CD4-positive, alpha-beta T cell treated with Interleukin-15 for 1 hour (primary cell): Measurements from ENCODE around the gene OXER1.
"Not testable (repeated sequence)": the region's sequence is repeated elsewhere in the genome, so short reads cannot be mapped to it uniquely, and the experiment has no call there.

Source experiments
- DNase-seq: peaks from one replicate; pipeline ENCODE4 v3.0.0-alpha.2; 2020

The OXER1 gene

GRCh38 chr2:42747422-42747821 is 16.5 kb downstream of the OXER1 start:
- DNase-seq: no peak

GRCh38 chr2:42744545-42745082 is 19.3 kb downstream of the OXER1 start:
- DNase-seq: no peak

- DNase-seq: no peak
These were observed 20.3 kb downstream of the OXER1 start for GRCh38 chr2:42743659-42743990.

GRCh38 chr2:42742740-42743658 is 20.9 kb downstream of the OXER1 start:
- no peak for DNase-seq

GRCh38 chr2:42741140-42741539 is 22.8 kb downstream of the OXER1 start:
- no peak for DNase-seq

- DNase-seq: no peak
These were observed 27.2 kb downstream of the OXER1 start for GRCh38 chr2:42736598-42737322.

- DNase-seq: no peak
These were observed 30.1 kb downstream of the OXER1 start for GRCh38 chr2:42733852-42734251.

GRCh38 chr2:42731316-42731715 is 32.6 kb downstream of the OXER1 start:
- not testable (repeated sequence) for DNase-seq

- DNase-seq: no peak
These were observed 37.3 kb downstream of the OXER1 start for GRCh38 chr2:42726680-42727079.

GRCh38 chr2:42725657-42726056 is 38.3 kb downstream of the OXER1 start:
- peak; percentile 33 for DNase-seq

- DNase-seq: no peak
These were observed 39.0 kb downstream of the OXER1 start for GRCh38 chr2:42724886-42725285.

- DNase-seq: no peak
These were observed 40.5 kb downstream of the OXER1 start for GRCh38 chr2:42723465-42723864.

- DNase-seq: peak; percentile 63
These were observed 41.4 kb downstream of the OXER1 start for GRCh38 chr2:42722320-42723190.

- DNase-seq: no peak
These were observed 42.0 kb downstream of the OXER1 start for GRCh38 chr2:42721898-42722297.

- DNase-seq: no peak
These were observed 49.2 kb downstream of the OXER1 start for GRCh38 chr2:42714686-42715085.

- no peak for DNase-seq
These were observed 50.0 kb downstream of the OXER1 start for GRCh38 chr2:42713920-42714319.

- no peak for DNase-seq
These were observed 51.0 kb downstream of the OXER1 start for GRCh38 chr2:42712934-42713333.
